ENCODE results near the gene TNRC6C. TPM values are rescaled to one million over a fixed set of nuclear protein-coding genes. Genes with fewer than 3 reads are reported as not detected.

TNRC6C gene
- total and polyA plus RNA-seq, 2 of the 13 experiments (the other 11 are each of a cell fraction or from before 2014, with no cell fraction given): 0.66 to 4.9 TPM

- TF ChIP-seq CEBPZ (IDR thresholded peaks at IDR 0.05; ENCODE audit: low read length) (no peak), ASH2L (IDR thresholded peaks at IDR 0.05; ENCODE audit: insufficient read length, low read depth, low read length) (no peak), ZNF501 (CRISPR knock-in tag; IDR thresholded peaks at IDR 0.05) (peak; percentile 94), CSRNP1 (CRISPR knock-in tag; IDR thresholded peaks at IDR 0.05) (peak; percentile 62; the same call in 1 of the 2 replicates), THYN1 (CRISPR knock-in tag; IDR thresholded peaks at IDR 0.05; ENCODE audit: borderline replicate concordance, low read depth) (0 out of 2 replicates have a peak, but pooled peaks have one; percentile 32), SAP130 (CRISPR knock-in tag; IDR thresholded peaks at IDR 0.05; ENCODE audit: low read depth) (peak; percentile 98), ZNF30 (CRISPR knock-in tag; IDR thresholded peaks at IDR 0.05) (no peak), POGZ (CRISPR knock-in tag; IDR thresholded peaks at IDR 0.05) (0 out of 2 replicates have a peak, but pooled peaks have one; percentile 14), JARID2 (CRISPR knock-in tag; IDR thresholded peaks at IDR 0.05; ENCODE audit: insufficient replicate concordance) (no peak), IKZF4 (CRISPR knock-in tag; IDR thresholded peaks at IDR 0.05; ENCODE audit: borderline replicate concordance, low read depth, not compliant biosample characterization) (no peak), ZNF296 (CRISPR knock-in tag; conservative IDR thresholded peaks at IDR 0.05) (no peak), ZNF816 (CRISPR knock-in tag; IDR thresholded peaks at IDR 0.05; ENCODE audit: borderline replicate concordance) (peak; percentile 62; the same call in 1 of the 2 replicates), GATA4 (IDR thresholded peaks at IDR 0.05; ENCODE audit: borderline replicate concordance, low read depth) (peak; percentile 55), SKI (IDR thresholded peaks at IDR 0.05; ENCODE audit: partially characterized antibody) (peak; percentile 20), ZNF878 (CRISPR knock-in tag; IDR thresholded peaks at IDR 0.05) (no peak), SETDB1 (CRISPR knock-in tag; IDR thresholded peaks at IDR 0.05; ENCODE audit: borderline replicate concordance) (no peak), ZBTB33 (CRISPR knock-in tag; IDR thresholded peaks at IDR 0.05) (0 out of 2 replicates have a peak, but pooled peaks have one; percentile 32), ZNF720 (CRISPR knock-in tag; IDR thresholded peaks at IDR 0.05) (no peak), ZNF281 (CRISPR knock-in tag; IDR thresholded peaks at IDR 0.05; ENCODE audit: borderline replicate concordance) (peak; percentile 95)
Observed at GRCh38 chr17:78127239-78127887, 168.9 kb downstream of the TNRC6C start (continued).
